Upper lobe of left lung (tissue), 6 donors: ENCODE data around the gene PSG11. TPM values are rescaled to one million over a fixed set of nuclear protein-coding genes. Genes with fewer than 3 reads are reported as not detected.

ENCODE experiments used
- ATAC-seq, 2 donors: fragments of 200-7000 bp; cut with Tn5 transposase; one replicate each; pipeline ENCODE4 v1.9.1; 2022; ENCODE audit warnings: mild to moderate bottlenecking in 2 of 2, moderate library complexity in 2 of 2; ENCODE audit not compliant: low FRiP score in 2 of 2
- DNase-seq, 2 donors: peaks; one replicate each; pipeline ENCODE4 v3.0.0-alpha.2; 2019 to 2020
- H3K27ac ChIP-seq, 4 donors: fragments of 200-600 bp; sonication (generic); one replicate each; pipeline ENCODE4 v1.5.1; 2016 to 2019
- H3K27me3 ChIP-seq, 4 donors: fragments of 200-600 bp; sonication (generic); one replicate each; pipeline ENCODE4 v1.5.1; 2017 to 2019
- H3K36me3 ChIP-seq, 4 donors: fragments of 200-600 bp; sonication (generic); one replicate each; pipeline ENCODE4 v1.5.1; 2016 to 2019
- H3K4me1 ChIP-seq, 4 donors: fragments of 200-600 bp; sonication (generic); one replicate each; pipeline ENCODE4 v1.5.1; 2018 to 2019
- H3K4me3 ChIP-seq, 4 donors: fragments of 200-600 bp; sonication (generic); one replicate each; pipeline ENCODE4 v1.5.1; 2017 to 2019; ENCODE audit warnings: mild to moderate bottlenecking in 2 of 4, moderate library complexity in 1 of 4
- H3K9me3 ChIP-seq, 4 donors: fragments of 200-600 bp; sonication (generic); one replicate each; pipeline ENCODE4 v1.5.1; 2018 to 2019
- CTCF ChIP-seq, 6 experiments: fragments of 450-650 bp in 4 of 6; fragments of 200-600 bp in 2 of 6; sonication (generic) in 2 of 6; IDR thresholded peaks; one replicate each; pipeline ENCODE4 v1.5.1; 2016 to 2019; ENCODE audit warnings: antibody characterized with exemption in 6 of 6
- EP300 ChIP-seq, 4 donors: sonication (generic); formaldehyde crosslinking; IDR thresholded peaks; one replicate each; pipeline ENCODE4 v1.5.1; 2017; ENCODE audit warnings: antibody characterized with exemption in 4 of 4, control low read depth in 2 of 4
- POLR2A ChIP-seq, 4 donors: fragments of 450-650 bp; IDR thresholded peaks; one replicate each; pipeline ENCODE4 v1.5.1; 2016 to 2017; ENCODE audit warnings: antibody characterized with exemption in 4 of 4, mild to moderate bottlenecking in 2 of 4
- POLR2AphosphoS5 ChIP-seq, 2 donors: sonication (generic); formaldehyde crosslinking; IDR thresholded peaks; one replicate each; pipeline ENCODE4 v1.5.1; 2017; ENCODE audit warnings: antibody characterized with exemption in 2 of 2
- WGBS, 2 donors: methylation state at CpG; one replicate each; pipeline ENCODE4 v1.1.5; 2017 to 2018; 5-methylcytosine and 5-hydroxymethylcytosine counted together
- total RNA-seq, 6 donors: library from RNA; depleted of rRNA in 4 of 6; stranded (reverse); fragments of >200 nt in 4 of 6; gene quantifications; one replicate each; pipeline versions ENCODE4 v1.1.0 to v1.2.1, GENCODE V29; 2016 to 2021
- donor health status: DM: no; HTN: no; CAD: no; lungs with moderate emphysema.
- donor health status: DM: no; HTN: yes; CAD: no; lungs with severe emphysema.

PSG11 gene
- total RNA-seq, 6 donors from 2014 or later, result not detected

GRCh38 chr19:42961119-42961518 is 65.2 kb downstream of the PSG11 start:
- no peaks in the 10 kb centered on the region for H3K4me1 ChIP-seq
- 87 to 88% methylated on average over 6 of the region's 6 CpGs for WGBS, 2 donors
- no peaks in the 10 kb centered on the region for H3K9me3 ChIP-seq
- H3K4me3 ChIP-seq, result no peak overlapping the region
- no peak for ATAC-seq
- H3K27me3 ChIP-seq, result no peaks in the 10 kb centered on the region
- no peak for TF ChIP-seq EP300 (IDR thresholded peaks at IDR 0.05)
- TF ChIP-seq POLR2A (IDR thresholded peaks at IDR 0.05), result no peak
- no peak for TF ChIP-seq POLR2AphosphoS5 (IDR thresholded peaks at IDR 0.05)
- TF ChIP-seq CTCF (IDR thresholded peaks at IDR 0.05), result no peak
- DNase-seq, result no peak
- no peak overlapping the region for H3K27ac ChIP-seq
- H3K36me3 ChIP-seq, result no peaks in the 10 kb centered on the region

Other genes starting within 250 kb of the PSG11 start
- gene PSG1, start 146.8 kb downstream of the PSG11 start, total RNA-seq, result not detected
- gene PSG6, start 108.6 kb downstream of the PSG11 start, total RNA-seq, result not detected
- gene PSG7, start 89.3 kb downstream of the PSG11 start, total RNA-seq, result not detected
- not detected for gene PSG2, start 56.2 kb upstream of the PSG11 start, total RNA-seq
- gene PSG5, start 160.1 kb upstream of the PSG11 start, total RNA-seq, result not detected
- gene PSG4, start 179.2 kb upstream of the PSG11 start, total RNA-seq, result not detected
- not detected for gene PSG9, start 243.1 kb upstream of the PSG11 start, total RNA-seq